SU-DHL-6 (cell line): ENCODE results near the gene MUSTN1.

Experiments used
- H2AFZ ChIP-seq: fragments of 200-600 bp; sonication (generic); 2 replicates; pipeline ENCODE4 v1.6.1; 2014; ENCODE audit warnings: low read depth, mild to moderate bottlenecking, moderate library complexity, mixed read lengths, antibody characterized with exemption, low read length; ENCODE audit not compliant: severe bottlenecking
- H3F3A ChIP-seq: fragments of 200-600 bp; shearing (Covaris generic); 2 replicates; pipeline ENCODE4 v1.6.0; 2016; ENCODE audit warnings: antibody characterized with exemption, mild to moderate bottlenecking; ENCODE audit not compliant: insufficient read depth
- H3K27ac ChIP-seq: fragments of 200-600 bp; sonication (generic); 2 replicates; pipeline ENCODE4 v1.5.1; 2016; ENCODE audit warnings: low read depth, mild to moderate bottlenecking, low read length, moderate library complexity, mixed read lengths
- H3K27me3 ChIP-seq: fragments of 200-600 bp; sonication (generic), shearing (Covaris generic); 2 replicates; pipeline ENCODE4 v1.6.0; 2014; ENCODE audit warnings: mild to moderate bottlenecking, low read length
- H3K36me3 ChIP-seq: fragments of 200-600 bp; sonication (generic); 2 replicates; pipeline ENCODE4 v1.6.1; 2014; ENCODE audit warnings: mild to moderate bottlenecking, low read length, mixed read lengths
- H3K4me2 ChIP-seq: fragments of 300-600, 200-600 bp; shearing (Covaris generic), sonication (generic); 2 replicates; pipeline ENCODE4 v1.6.0; 2014; ENCODE audit warnings: low read length, low read depth, mild to moderate bottlenecking; ENCODE audit not compliant: poor library complexity, severe bottlenecking
- H3K4me3 ChIP-seq: fragments of 200-600 bp; sonication (generic); 2 replicates; pipeline ENCODE4 v1.5.1; 2014; ENCODE audit warnings: antibody characterized with exemption, low read length, mild to moderate bottlenecking, mixed read lengths; ENCODE audit not compliant: insufficient read depth, poor library complexity, severe bottlenecking
- H3K79me2 ChIP-seq: fragments of 200-600 bp; sonication (generic); 2 replicates; pipeline ENCODE4 v1.6.1; 2014; ENCODE audit warnings: mild to moderate bottlenecking, low read length, moderate library complexity; ENCODE audit not compliant: insufficient read depth
- H3K9ac ChIP-seq: fragments of 200-600 bp; sonication (generic); 2 replicates; pipeline ENCODE4 v1.7.0; 2014; ENCODE audit warnings: mild to moderate bottlenecking, low read length
- H3K9me2 ChIP-seq: fragments of 200-600 bp; sonication (generic); replicated peaks from 2 replicates; pipeline ENCODE4 v1.6.1; 2014; ENCODE audit warnings: low read length; ENCODE audit not compliant: insufficient read depth
- H3K9me3 ChIP-seq: fragments of 200-600 bp; sonication (generic); 2 replicates; pipeline ENCODE4 v1.6.1; 2014; ENCODE audit warnings: low read length, mixed read lengths; ENCODE audit not compliant: insufficient read depth
- H4K20me1 ChIP-seq: fragments of 200-600 bp; sonication (generic); 2 replicates; pipeline ENCODE4 v1.6.1; 2014; ENCODE audit warnings: low read depth, mild to moderate bottlenecking, antibody characterized with exemption, low read length, moderate library complexity, mixed read lengths
- CTCF ChIP-seq: fragments of 200-600 bp; sonication (generic); IDR thresholded peaks from one replicate; pipeline ENCODE4 v1.5.1; 2017; ENCODE audit warnings: antibody characterized with exemption, mild to moderate bottlenecking, low read length, moderate library complexity; ENCODE audit not compliant: insufficient read depth, poor library complexity, severe bottlenecking
- EZH2phosphoT487 ChIP-seq: fragments of 200-600 bp; sonication (generic), shearing (Covaris generic); conservative IDR thresholded peaks from 2 replicates; pipeline ENCODE4 v1.6.1; 2018; ENCODE audit warnings: mild to moderate bottlenecking, antibody characterized with exemption, low read length, moderate library complexity, mixed read lengths

The MUSTN1 gene

DNA sequence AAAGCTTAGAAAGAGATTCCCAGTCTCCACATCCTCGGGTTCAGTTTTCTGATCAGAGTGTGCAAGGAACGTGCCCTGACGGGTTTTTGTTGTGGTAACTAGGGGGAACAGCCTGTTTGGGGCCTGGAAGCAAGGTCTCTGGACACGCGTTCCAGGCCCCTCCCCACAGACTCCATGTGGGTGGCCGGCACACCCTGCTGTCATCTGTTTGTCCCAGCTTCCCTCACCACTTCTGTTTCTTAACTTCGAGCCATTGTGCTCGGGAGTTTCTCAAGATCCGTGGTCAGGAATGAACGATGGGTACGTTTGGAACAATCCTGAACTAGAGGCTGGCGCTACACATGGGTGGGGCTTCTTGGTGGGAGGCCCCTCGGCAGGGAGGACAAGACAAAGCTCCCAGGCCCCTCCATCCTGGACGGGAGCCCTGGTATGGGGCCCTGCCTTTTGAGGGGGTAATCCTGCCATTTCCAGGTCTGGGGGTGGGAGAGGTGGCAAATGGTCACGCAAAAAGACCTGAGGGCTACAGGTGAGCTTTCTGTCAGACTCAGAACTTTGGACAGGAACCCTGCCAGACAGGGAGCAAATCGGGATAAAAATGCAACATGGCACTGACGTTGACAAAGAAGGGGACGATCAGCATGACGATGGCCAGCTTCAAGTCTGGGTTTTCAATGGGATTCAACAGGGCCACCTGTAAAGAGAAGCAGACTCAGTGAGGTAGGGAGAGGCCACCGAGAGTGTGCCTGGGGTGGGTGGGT lies 8.5 kb upstream of the MUSTN1 start:
- Histone ChIP-seq H3K27ac (no peak overlapping the region), H3K79me2 (no peaks in the 10 kb centered on the region), H4K20me1 (no peaks in the 10 kb centered on the region), H3K9me2 (no peaks in the 10 kb centered on the region), H2AFZ (no peak overlapping the region), H3K36me3 (no peaks in the 10 kb centered on the region), H3K9ac (no peak overlapping the region), H3F3A (no peaks in the 10 kb centered on the region), H3K4me2 (no peak overlapping the region), H3K9me3 (no peaks in the 10 kb centered on the region), H3K4me3 (no peak overlapping the region), H3K27me3 (no peaks in the 10 kb centered on the region)
- TF ChIP-seq EZH2phosphoT487 (no peak), CTCF (no peak)

- no peak overlapping the region for H2AFZ ChIP-seq
- no peaks in the 10 kb centered on the region for H3K9me2 ChIP-seq
- H3K9ac ChIP-seq: no peak overlapping the region
- no peak overlapping the region for H3K4me2 ChIP-seq
- no peaks in the 10 kb centered on the region for H3K9me3 ChIP-seq
- H3K36me3 ChIP-seq: no peaks in the 10 kb centered on the region
- TF ChIP-seq EZH2phosphoT487 (no peak), CTCF (no peak)
- H3K79me2 ChIP-seq: no peaks in the 10 kb centered on the region
- H3K27ac ChIP-seq: no peak overlapping the region
- H4K20me1 ChIP-seq: no peaks in the 10 kb centered on the region
- no peaks in the 10 kb centered on the region for H3K27me3 ChIP-seq
- H3K4me3 ChIP-seq: no peak overlapping the region
- no peaks in the 10 kb centered on the region for H3F3A ChIP-seq
Measured at GRCh38 chr3:52842424-52842823, 7.6 kb upstream of the MUSTN1 start.

GRCh38 chr3:52841981-52842340 lies 7.1 kb upstream of the MUSTN1 start:
- H3K27me3 ChIP-seq: no peaks in the 10 kb centered on the region
- H3K27ac ChIP-seq: no peak overlapping the region
- H3K4me2 ChIP-seq: no peak overlapping the region
- TF ChIP-seq EZH2phosphoT487: no peak
- TF ChIP-seq CTCF: no peak
- no peaks in the 10 kb centered on the region for H3K9me3 ChIP-seq
- H2AFZ ChIP-seq: no peak overlapping the region
- H4K20me1 ChIP-seq: no peaks in the 10 kb centered on the region
- no peaks in the 10 kb centered on the region for H3F3A ChIP-seq
- H3K36me3 ChIP-seq: no peaks in the 10 kb centered on the region
- no peak overlapping the region for H3K4me3 ChIP-seq
- H3K79me2 ChIP-seq: no peaks in the 10 kb centered on the region
- H3K9me2 ChIP-seq: no peaks in the 10 kb centered on the region
- no peak overlapping the region for H3K9ac ChIP-seq
